Measurements from ENCODE around the gene PDZD7. TPM values are rescaled to one million over a fixed set of nuclear protein-coding genes. Genes with fewer than 3 reads are reported as not detected.

The PDZD7 gene
- total and polyA plus RNA-seq, 9 of the 15 experiments (the other 6 are each of a cell fraction or from before 2014, with no cell fraction given): 0.04 to 0.24 (median 0.08) TPM; not detected in 3

DNA sequence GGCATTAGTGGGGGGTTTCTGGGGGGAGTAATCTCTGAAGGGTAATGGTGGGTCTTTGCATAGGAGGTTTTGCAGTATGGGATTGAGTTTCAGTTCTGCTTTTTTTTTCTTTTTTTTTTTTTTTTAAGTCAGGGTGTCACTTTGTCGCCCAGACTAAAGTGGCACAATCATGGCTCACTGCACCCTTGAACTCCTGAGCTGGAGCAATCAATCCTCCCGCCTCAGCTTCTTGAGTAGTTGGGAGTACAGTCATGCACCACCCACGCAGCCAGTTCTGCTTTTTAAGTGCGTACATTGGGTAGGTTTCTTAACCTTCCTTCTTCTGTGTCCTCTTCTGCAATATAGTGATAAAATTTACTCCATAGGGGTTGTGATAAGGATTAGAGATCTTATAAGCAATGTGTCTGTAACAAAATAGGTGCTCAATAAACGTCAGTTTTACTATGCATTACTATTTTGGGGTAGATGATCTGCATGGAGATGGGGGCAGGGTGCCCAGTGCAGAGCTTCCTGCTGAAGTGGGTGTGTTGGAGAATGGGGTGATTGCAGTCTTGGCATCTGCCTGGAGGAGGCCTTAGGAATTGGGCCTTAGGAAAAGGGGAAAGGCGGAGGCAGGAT, 40.4 kb upstream of the PDZD7 start (continued):
- no peak for TF ChIP-seq ZNF143 (CRISPR knock-in tag; IDR thresholded peaks at IDR 0.05)
- peak; percentile 25; the same call in 1 of the 2 replicates for TF ChIP-seq CBFA2T2 (conservative IDR thresholded peaks at IDR 0.05)
- no peak for TF ChIP-seq TRIM28 (IDR thresholded peaks at IDR 0.05)

DNA sequence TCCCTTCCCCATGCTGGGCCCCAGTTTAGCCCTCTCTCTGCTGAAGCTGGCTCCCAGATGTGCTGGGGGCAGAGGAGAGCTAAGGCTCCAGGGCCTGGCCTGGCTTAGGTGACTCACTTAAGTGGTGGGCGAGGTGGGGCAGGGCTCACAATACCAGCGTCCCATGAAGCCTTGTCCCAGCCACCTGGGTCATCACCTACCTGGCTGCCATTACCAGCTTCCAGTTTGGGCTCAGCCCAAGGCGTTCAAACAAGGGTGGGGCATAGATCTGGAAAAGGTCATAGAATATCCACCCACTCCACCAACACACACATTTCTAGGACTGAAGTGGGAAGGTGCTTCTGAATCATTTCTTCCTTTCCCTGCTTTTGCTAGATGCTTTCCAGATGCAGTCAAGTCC, 39.2 kb upstream of the PDZD7 start:
- H3K36me3 ChIP-seq (ENCODE audit: control insufficient read depth, insufficient read depth, low read length): no peaks in the 10 kb centered on the region
- no peak for ATAC-seq
- FAIRE-seq: no peak
- peaks cover 30 to 41% of the 10 kb centered on the region in 2 experiments for H3K4me1 ChIP-seq (replicated peaks in 1 of 2; ENCODE audit: control insufficient read depth in 2 of 2, insufficient read depth in 2 of 2, low read length in 2 of 2)
- H3K4me3 ChIP-seq: no peak overlapping the region
- H3K27ac ChIP-seq (ENCODE audit: extremely low read depth, low read depth, low read length): no peak overlapping the region
- ChIA-PET POLR2A (no interaction called here), CTCF (ENCODE audit: low intra/inter-chr PET ratio) (interaction anchor here (0.6 kb wide), 1 partner anchor 144 kb away, joined by 4 read pairs; no protein-coding TSS in a partner anchor)
- TF ChIP-seq NRF1 (conservative IDR thresholded peaks at IDR 0.05 in 1 of 2, IDR thresholded peaks at IDR 0.05 in 1 of 2) (no peak), PRPF4 (IDR thresholded peaks at IDR 0.05; ENCODE audit: insufficient read depth, low read depth, low read length, poor library complexity, severe bottlenecking) (no peak), ZNF324 (CRISPR knock-in tag; IDR thresholded peaks at IDR 0.05) (no peak), EGR1 (conservative IDR thresholded peaks at IDR 0.05) (peak; percentile 31)
- no peak overlapping the region for H3K4me2 ChIP-seq (ENCODE audit: insufficient read depth, low read length)
- intact Hi-C loops (cut with micrococcal nuclease): no loop called here
- H3K27me3 ChIP-seq (ENCODE audit: control insufficient read depth in 2 of 2, insufficient read depth in 2 of 2, low read length in 2 of 2): no peaks in the 10 kb centered on the region
- WGBS (ENCODE audit: insufficient coverage, low coverage, missing lambda C conversion rate): 48% methylated on average over 2 of the region's 3 CpGs
- H3K9me1 ChIP-seq (ENCODE audit: control insufficient read depth, insufficient read depth, low read length): no peaks in the 10 kb centered on the region
- in situ Hi-C loops (cut with MboI): no loop called here
- H3K9me3 ChIP-seq (replicated peaks; ENCODE audit: control insufficient read depth, insufficient read depth, low read depth, low read length): no peaks in the 10 kb centered on the region
- DNase-seq (ENCODE audit: extremely low read depth in 1 of 4, low spot score in 3 of 4): no peak
- H3K79me2 ChIP-seq (ENCODE audit: control insufficient read depth, insufficient read depth, low read length): no peaks in the 10 kb centered on the region
- no peak overlapping the region for H2AFZ ChIP-seq (ENCODE audit: low read depth, low read length)
- H3K9ac ChIP-seq (ENCODE audit: insufficient read depth in 1 of 2, low read depth in 2 of 2, low read length in 2 of 2): no peak overlapping the region; a peak in 1 of 4 replicates
- BruUV-seq (replicated peaks): no TSS peak
- no peaks in the 10 kb centered on the region for H4K20me1 ChIP-seq (replicated peaks; ENCODE audit: control insufficient read depth, insufficient read depth, low read length)
